Measurements from ENCODE around the gene TMC3. TPM values are rescaled to one million over a fixed set of nuclear protein-coding genes. Genes with fewer than 3 reads are reported as not detected.

Gene TMC3
- total and polyA plus RNA-seq, 7 experiments from 2014 or later: not detected

DNA sequence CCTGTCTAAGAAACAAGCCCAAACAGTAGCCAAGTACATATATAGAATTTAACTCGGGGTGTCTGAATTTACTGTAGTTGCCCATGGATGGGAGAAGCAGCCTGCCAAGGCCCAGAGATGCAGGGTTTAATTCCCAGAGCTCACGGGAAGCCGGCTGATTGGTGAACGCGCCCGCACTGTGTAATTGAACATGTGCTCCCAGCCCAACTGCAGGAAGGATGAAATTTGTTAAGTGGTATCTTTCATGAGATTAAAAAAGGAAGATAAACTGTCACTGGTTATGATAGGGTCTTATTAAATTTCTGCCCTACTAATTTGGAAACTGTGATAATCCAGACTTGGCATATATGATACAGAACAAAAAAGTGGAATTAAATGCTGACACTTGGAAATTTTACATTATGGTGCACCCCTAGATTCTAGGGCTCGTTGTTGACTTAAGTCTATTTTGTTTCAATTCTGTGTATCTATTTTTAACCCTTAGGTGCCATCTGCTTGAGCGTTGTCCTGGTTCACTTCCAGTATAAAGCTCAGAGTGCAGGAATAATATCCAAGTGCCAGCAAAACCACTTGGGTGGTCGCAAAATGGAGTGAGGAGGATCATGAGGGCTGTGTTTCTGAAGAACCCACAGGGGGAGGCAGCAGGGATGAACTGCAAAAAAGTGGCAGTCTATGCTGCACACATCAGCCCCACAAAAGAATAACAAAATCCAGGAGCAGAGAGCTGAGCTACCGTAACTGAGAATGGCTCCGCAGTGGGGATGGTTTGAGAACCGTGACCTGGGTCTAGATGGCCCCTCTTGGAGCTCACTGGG, 13.8 kb upstream of the TMC3 start:
- Histone ChIP-seq H3K36me3 (ENCODE audit: control insufficient read depth in 2 of 3, insufficient read depth in 3 of 3, low read length in 3 of 3) (no peaks in the 10 kb centered on the region), H3K27me3 (ENCODE audit: control insufficient read depth in 2 of 2, insufficient read depth in 2 of 2, low read length in 2 of 2) (no peaks in the 10 kb centered on the region), H3K9me3 (ENCODE audit: control insufficient read depth in 2 of 3, low read length in 3 of 3) (no peaks in the 10 kb centered on the region), H3K27ac (ENCODE audit: low read depth, low read length) (no peak overlapping the region), H3K4me1 (ENCODE audit: control insufficient read depth in 2 of 2, insufficient read depth in 2 of 2, low read length in 2 of 2) (no peaks in the 10 kb centered on the region), H3K4me3 (ENCODE audit: low read length) (no peak overlapping the region)
- H3K4me3 Mint-ChIP-seq: no peak overlapping the region
- H3K27ac Mint-ChIP-seq: no peak overlapping the region
- ChIA-PET CTCF (interaction anchor here (0.7 kb wide), 1 partner anchor 113 kb away, joined by 4 read pairs; no protein-coding TSS in a partner anchor), POLR2A (interaction anchor here (0.8 kb wide), 1 partner anchor 77 kb away, joined by 3 read pairs; no protein-coding TSS in a partner anchor)
- DNase-seq: no peak
- peaks cover 0 to 8% (median 0%) of the 10 kb centered on the region in 5 donors for H3K27me3 Mint-ChIP-seq
- no peak for ATAC-seq
- H3K4me1 Mint-ChIP-seq: peaks cover 0 to 4% (median 0%) of the 10 kb centered on the region in 7 donors
- intact Hi-C loops (cut with micrococcal nuclease): no loop called here
- H3K36me3 Mint-ChIP-seq: peaks cover 0 to 27% (median 14%) of the 10 kb centered on the region in 5 donors
- H3K9me3 Mint-ChIP-seq: no peaks in the 10 kb centered on the region

DNA sequence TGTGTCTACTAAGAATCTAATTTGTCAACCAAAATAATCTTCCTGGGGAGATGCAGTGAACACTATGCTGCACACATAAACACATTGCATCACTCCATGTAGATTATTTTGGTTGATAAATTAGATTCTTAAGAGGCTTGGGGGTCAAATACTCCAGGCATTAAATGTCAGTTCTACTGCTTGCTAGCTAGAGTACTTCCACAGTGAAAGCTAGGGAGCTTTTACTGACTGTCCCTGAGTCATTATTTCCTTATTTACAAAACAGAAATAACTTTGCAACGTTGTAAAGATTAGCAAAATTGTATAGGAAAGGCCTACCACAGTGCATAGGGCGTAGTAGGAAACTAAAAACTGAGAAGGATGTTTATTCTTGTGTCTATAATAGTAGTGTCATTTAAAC, 12.9 kb upstream of the TMC3 start:
- DNase-seq (no peak), ATAC-seq (no peak)
- intact Hi-C loops (cut with micrococcal nuclease): no loop called here
- peaks cover 0 to 8% (median 0%) of the 10 kb centered on the region in 5 donors for H3K27me3 Mint-ChIP-seq
- no peak overlapping the region for H3K4me3 Mint-ChIP-seq
- no peaks in the 10 kb centered on the region for H3K27me3 ChIP-seq (ENCODE audit: control insufficient read depth in 2 of 2, insufficient read depth in 2 of 2, low read length in 2 of 2)
- ChIA-PET POLR2A (interaction anchor here (0.8 kb wide), 1 partner anchor 76 kb away, joined by 3 read pairs; no protein-coding TSS in a partner anchor), CTCF (no interaction called here)
- no peaks in the 10 kb centered on the region for H3K36me3 ChIP-seq (ENCODE audit: control insufficient read depth in 2 of 3, insufficient read depth in 3 of 3, low read length in 3 of 3)
- H3K4me3 ChIP-seq (ENCODE audit: low read length): no peak overlapping the region
- no peak overlapping the region for H3K27ac ChIP-seq (ENCODE audit: low read depth, low read length)
- H3K4me1 Mint-ChIP-seq: peaks cover 0 to 4% (median 0%) of the 10 kb centered on the region in 7 donors
- H3K9me3 ChIP-seq (ENCODE audit: control insufficient read depth in 2 of 3, low read length in 3 of 3): no peaks in the 10 kb centered on the region
- H3K4me1 ChIP-seq (ENCODE audit: control insufficient read depth in 2 of 2, insufficient read depth in 2 of 2, low read length in 2 of 2): no peaks in the 10 kb centered on the region
- H3K36me3 Mint-ChIP-seq: peaks cover 0 to 33% (median 20%) of the 10 kb centered on the region in 5 donors
- no peak overlapping the region for H3K27ac Mint-ChIP-seq
- H3K9me3 Mint-ChIP-seq: no peaks in the 10 kb centered on the region

DNA sequence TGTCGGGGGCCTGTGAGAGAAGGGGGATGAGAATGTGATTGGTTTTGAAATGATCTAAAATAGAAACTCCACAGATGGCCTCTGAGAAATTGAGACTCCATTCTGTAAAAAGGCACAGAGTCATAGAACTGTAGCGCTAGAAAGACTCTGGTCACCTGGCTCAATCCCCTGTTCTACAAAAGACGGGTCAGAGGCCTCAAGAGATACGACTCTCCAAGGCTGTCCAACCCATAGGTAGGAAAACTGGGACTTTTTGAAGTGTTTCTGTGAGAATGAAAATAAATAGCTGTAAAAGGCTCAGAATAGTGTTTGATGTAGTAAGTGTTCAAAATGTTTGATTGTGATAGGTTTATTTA, 11.7 kb upstream of the TMC3 start:
- POLR2A ChIA-PET: interaction anchor here (0.6 kb wide), 1 partner anchor 14 kb away, joined by 3 read pairs; no protein-coding TSS in a partner anchor
- ATAC-seq (no peak), DNase-seq (no peak)
- Histone ChIP-seq H3K4me3 (ENCODE audit: low read length) (no peak overlapping the region), H3K36me3 (ENCODE audit: control insufficient read depth in 2 of 3, insufficient read depth in 3 of 3, low read length in 3 of 3) (no peaks in the 10 kb centered on the region), H3K9me3 (ENCODE audit: control insufficient read depth in 2 of 3, low read length in 3 of 3) (no peaks in the 10 kb centered on the region), H3K27me3 (ENCODE audit: control insufficient read depth in 2 of 2, insufficient read depth in 2 of 2, low read length in 2 of 2) (no peaks in the 10 kb centered on the region), H3K4me1 (ENCODE audit: control insufficient read depth in 2 of 2, insufficient read depth in 2 of 2, low read length in 2 of 2) (no peaks in the 10 kb centered on the region), H3K27ac (ENCODE audit: low read depth, low read length) (no peak overlapping the region)
- peaks cover 0 to 43% (median 23%) of the 10 kb centered on the region in 5 donors for H3K36me3 Mint-ChIP-seq
- intact Hi-C loops (cut with micrococcal nuclease): no loop called here
- H3K4me3 Mint-ChIP-seq: no peak overlapping the region
- H3K27ac Mint-ChIP-seq: no peak overlapping the region
- peaks cover 0 to 1% (median 0%) of the 10 kb centered on the region in 11 donors for H3K9me3 Mint-ChIP-seq
- H3K4me1 Mint-ChIP-seq: peaks cover 0 to 9% (median 2%) of the 10 kb centered on the region in 7 donors
- CTCF ChIA-PET: no interaction called here
- peaks cover 0 to 4% (median 0%) of the 10 kb centered on the region in 5 donors for H3K27me3 Mint-ChIP-seq

DNA sequence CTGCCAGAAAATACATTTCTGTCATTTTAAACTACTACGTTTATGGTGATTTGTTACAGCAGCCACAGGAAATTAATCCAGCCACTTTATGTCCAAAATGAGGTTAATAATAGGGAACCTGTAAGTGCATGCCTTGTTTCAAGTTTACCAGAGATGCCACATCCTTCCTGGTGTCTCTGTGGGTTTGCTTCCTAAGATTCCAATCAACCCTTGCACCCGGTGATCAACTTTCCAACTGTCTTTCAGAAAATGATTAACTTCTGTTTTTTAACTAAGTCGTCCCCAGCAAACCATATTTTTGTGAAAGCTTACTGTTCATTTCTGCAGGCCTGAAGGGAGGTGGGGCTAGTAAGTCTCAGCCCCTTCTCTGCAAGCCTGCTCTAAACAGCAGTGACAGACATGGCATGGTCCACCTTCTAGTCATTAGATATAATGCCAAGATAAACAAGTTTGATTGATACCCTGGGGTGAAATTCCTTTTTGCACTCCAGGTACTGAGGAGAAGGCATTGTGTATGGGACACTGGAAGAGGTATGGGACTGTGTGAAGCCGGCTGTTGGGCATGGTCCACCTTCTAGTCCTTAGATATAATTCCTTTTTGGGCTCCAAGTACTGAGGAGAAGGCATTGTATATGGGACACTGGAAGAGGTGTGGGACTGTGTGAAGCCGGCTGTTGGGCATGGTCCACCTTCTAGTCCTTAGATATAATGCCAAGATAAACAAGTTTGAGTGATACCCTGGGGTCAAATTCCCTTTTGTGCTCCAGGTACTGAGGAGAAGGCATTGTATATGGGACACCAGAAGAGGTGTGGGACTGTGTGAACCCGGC, 11.1 kb upstream of the TMC3 start:
- Histone ChIP-seq H3K27ac (ENCODE audit: low read depth, low read length) (no peak overlapping the region), H3K4me1 (ENCODE audit: control insufficient read depth in 2 of 2, insufficient read depth in 2 of 2, low read length in 2 of 2) (no peaks in the 10 kb centered on the region), H3K4me3 (ENCODE audit: low read length) (no peak overlapping the region), H3K9me3 (ENCODE audit: control insufficient read depth in 2 of 3, low read length in 3 of 3) (no peaks in the 10 kb centered on the region), H3K27me3 (ENCODE audit: control insufficient read depth in 2 of 2, insufficient read depth in 2 of 2, low read length in 2 of 2) (no peaks in the 10 kb centered on the region), H3K36me3 (ENCODE audit: control insufficient read depth in 2 of 3, insufficient read depth in 3 of 3, low read length in 3 of 3) (no peaks in the 10 kb centered on the region)
- no peak for DNase-seq
- intact Hi-C loops (cut with micrococcal nuclease): no loop called here
- ATAC-seq: no peak
- Mint-ChIP-seq H3K4me3 (no peak overlapping the region), H3K9me3 (peaks cover 0 to 1% (median 0%) of the 10 kb centered on the region in 11 donors), H3K27ac (no peak overlapping the region), H3K27me3 (peaks cover 0 to 4% (median 0%) of the 10 kb centered on the region in 5 donors), H3K36me3 (peaks cover 0 to 43% (median 23%) of the 10 kb centered on the region in 5 donors), H3K4me1 (peaks cover 0 to 15% (median 3%) of the 10 kb centered on the region in 7 donors)
- POLR2A ChIA-PET: no interaction called here
- CTCF ChIA-PET: no interaction called here

DNA sequence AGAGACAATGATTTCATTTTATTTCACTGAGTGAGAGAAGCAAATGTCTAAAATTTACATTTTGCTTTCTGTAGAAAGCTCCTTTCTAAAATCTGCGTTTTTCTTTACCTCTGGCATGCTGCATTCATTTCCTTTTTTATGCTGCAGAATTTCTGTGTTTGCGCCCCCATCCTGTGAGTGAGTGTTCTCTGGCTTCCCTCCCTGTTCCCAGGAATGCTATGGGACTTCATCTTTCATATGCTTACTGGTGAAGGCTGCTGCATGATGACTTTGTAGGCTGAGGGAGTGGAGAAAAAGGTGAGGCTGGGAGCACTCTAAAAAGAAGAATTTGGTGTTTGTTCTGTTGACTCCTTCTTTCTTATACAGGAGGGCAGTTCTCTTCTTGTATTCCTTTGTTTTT, 7.7 kb upstream of the TMC3 start:
- intact Hi-C loops (cut with micrococcal nuclease): no loop called here
- no peak overlapping the region for H3K4me3 Mint-ChIP-seq
- no peak overlapping the region for H3K4me3 ChIP-seq (ENCODE audit: low read length)
- H3K36me3 ChIP-seq (ENCODE audit: control insufficient read depth in 2 of 3, insufficient read depth in 3 of 3, low read length in 3 of 3): no peaks in the 10 kb centered on the region
- peaks cover 0 to 15% (median 3%) of the 10 kb centered on the region in 7 donors for H3K4me1 Mint-ChIP-seq
- peaks cover 0 to 1% (median 0%) of the 10 kb centered on the region in 11 donors for H3K9me3 Mint-ChIP-seq
- DNase-seq (no peak), ATAC-seq (no peak)
- H3K27ac Mint-ChIP-seq: no peak overlapping the region
- H3K4me1 ChIP-seq (ENCODE audit: control insufficient read depth in 2 of 2, insufficient read depth in 2 of 2, low read length in 2 of 2): no peaks in the 10 kb centered on the region
- POLR2A ChIA-PET: no interaction called here
- no peak overlapping the region for H3K27ac ChIP-seq (ENCODE audit: low read depth, low read length)
- H3K27me3 ChIP-seq (ENCODE audit: control insufficient read depth in 2 of 2, insufficient read depth in 2 of 2, low read length in 2 of 2): no peaks in the 10 kb centered on the region
- peaks cover 0 to 43% (median 23%) of the 10 kb centered on the region in 5 donors for H3K36me3 Mint-ChIP-seq
- H3K9me3 ChIP-seq (ENCODE audit: control insufficient read depth in 2 of 3, low read length in 3 of 3): no peaks in the 10 kb centered on the region
- CTCF ChIA-PET: no interaction called here
- H3K27me3 Mint-ChIP-seq: peaks cover 0 to 7% (median 0%) of the 10 kb centered on the region in 5 donors

DNA sequence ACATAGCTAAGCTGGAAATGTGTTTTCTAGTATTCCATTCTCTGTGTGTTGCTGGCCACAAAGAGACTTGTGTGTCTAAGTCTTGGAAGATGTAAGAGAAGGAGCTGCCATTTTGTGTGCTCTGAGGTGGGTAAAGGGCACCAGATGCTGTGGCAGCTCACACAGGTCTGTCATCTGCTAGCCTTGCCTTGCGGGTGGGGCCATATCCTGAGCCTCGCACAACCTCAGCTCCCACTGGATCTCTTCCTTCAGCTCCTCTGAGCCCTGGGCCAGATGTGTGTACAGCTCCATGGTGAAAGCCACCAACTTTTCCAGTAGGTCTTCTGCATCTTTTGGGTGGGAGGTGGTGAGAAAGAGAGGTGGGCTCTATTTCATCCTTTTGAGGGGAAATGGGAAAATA, 6.7 kb upstream of the TMC3 start:
- Mint-ChIP-seq H3K36me3 (peaks cover 0 to 36% (median 19%) of the 10 kb centered on the region in 5 donors), H3K4me3 (no peak overlapping the region), H3K27me3 (peaks cover 0 to 10% (median 0%) of the 10 kb centered on the region in 5 donors), H3K27ac (no peak overlapping the region), H3K4me1 (peaks cover 0 to 15% (median 3%) of the 10 kb centered on the region in 7 donors), H3K9me3 (peaks cover 0 to 1% (median 0%) of the 10 kb centered on the region in 11 donors)
- no peak for DNase-seq
- Histone ChIP-seq H3K4me1 (ENCODE audit: control insufficient read depth in 2 of 2, insufficient read depth in 2 of 2, low read length in 2 of 2) (no peaks in the 10 kb centered on the region), H3K27me3 (ENCODE audit: control insufficient read depth in 2 of 2, insufficient read depth in 2 of 2, low read length in 2 of 2) (no peaks in the 10 kb centered on the region), H3K4me3 (ENCODE audit: low read length) (no peak overlapping the region), H3K27ac (ENCODE audit: low read depth, low read length) (no peak overlapping the region), H3K36me3 (ENCODE audit: control insufficient read depth in 2 of 3, insufficient read depth in 3 of 3, low read length in 3 of 3) (no peaks in the 10 kb centered on the region), H3K9me3 (ENCODE audit: control insufficient read depth in 2 of 3, low read length in 3 of 3) (no peaks in the 10 kb centered on the region)
- ChIA-PET CTCF (no interaction called here), POLR2A (no interaction called here)
- intact Hi-C loops (cut with micrococcal nuclease): no loop called here
- ATAC-seq: no peak

All from naive thymus-derived CD4-positive, alpha-beta T cell (primary cell).